B cell (primary cell): ENCODE measurements around the gene DOLPP1.
"Not testable (repeated sequence)": the region's sequence is repeated elsewhere in the genome, so short reads cannot be mapped to it uniquely, and the experiment has no call there.

Experiments used
- EZH2 ChIP-seq: IDR thresholded peaks from 2 replicates; pipeline ENCODE4 v1.6.1; 2012; ENCODE audit warnings: borderline replicate concordance, low read depth, mild to moderate bottlenecking, moderate library complexity, low read length; ENCODE audit not compliant: insufficient read depth, poor library complexity, severe bottlenecking
- TF ChIP-seq, protein P1 (sequence below): fragments of 200-600 bp; IDR thresholded peaks from one replicate; pipeline ENCODE4 v1.8.0; 2022; ENCODE audit warnings: antibody characterized with exemption, mild to moderate bottlenecking

DNA sequence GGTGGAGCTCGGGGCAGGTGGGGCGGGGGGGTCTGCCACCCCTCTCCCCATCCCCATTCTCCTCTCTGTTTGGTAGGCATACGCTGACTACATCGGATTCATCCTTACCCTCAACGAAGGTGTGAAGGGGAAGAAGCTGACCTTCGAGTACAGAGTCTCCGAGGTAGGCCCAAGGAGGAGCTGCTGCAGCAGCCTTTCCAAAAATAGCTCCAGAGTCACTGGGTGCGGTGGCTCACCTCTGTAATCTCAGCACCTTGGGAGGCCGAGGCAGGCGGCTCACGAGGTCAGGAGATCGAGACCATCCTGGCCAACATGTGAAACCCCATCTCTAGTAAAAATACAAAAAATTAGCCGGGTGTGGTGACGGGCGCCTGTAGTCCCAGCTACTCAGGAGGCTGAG, 42.1 kb downstream of the DOLPP1 start:
- TF ChIP-seq EZH2: not testable (repeated sequence)
- TF ChIP-seq, protein P1, sequence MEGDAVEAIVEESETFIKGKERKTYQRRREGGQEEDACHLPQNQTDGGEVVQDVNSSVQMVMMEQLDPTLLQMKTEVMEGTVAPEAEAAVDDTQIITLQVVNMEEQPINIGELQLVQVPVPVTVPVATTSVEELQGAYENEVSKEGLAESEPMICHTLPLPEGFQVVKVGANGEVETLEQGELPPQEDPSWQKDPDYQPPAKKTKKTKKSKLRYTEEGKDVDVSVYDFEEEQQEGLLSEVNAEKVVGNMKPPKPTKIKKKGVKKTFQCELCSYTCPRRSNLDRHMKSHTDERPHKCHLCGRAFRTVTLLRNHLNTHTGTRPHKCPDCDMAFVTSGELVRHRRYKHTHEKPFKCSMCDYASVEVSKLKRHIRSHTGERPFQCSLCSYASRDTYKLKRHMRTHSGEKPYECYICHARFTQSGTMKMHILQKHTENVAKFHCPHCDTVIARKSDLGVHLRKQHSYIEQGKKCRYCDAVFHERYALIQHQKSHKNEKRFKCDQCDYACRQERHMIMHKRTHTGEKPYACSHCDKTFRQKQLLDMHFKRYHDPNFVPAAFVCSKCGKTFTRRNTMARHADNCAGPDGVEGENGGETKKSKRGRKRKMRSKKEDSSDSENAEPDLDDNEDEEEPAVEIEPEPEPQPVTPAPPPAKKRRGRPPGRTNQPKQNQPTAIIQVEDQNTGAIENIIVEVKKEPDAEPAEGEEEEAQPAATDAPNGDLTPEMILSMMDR: not testable (repeated sequence)
